H1 (cell line): Measurements from ENCODE around the gene GDPGP1. TPM values are rescaled to one million over a fixed set of nuclear protein-coding genes. Genes with fewer than 3 reads are reported as not detected.

ENCODE experiments used
- CTCF ChIA-PET: fragments of 300-600 bp; sonication (Branson Sonifier 250); formaldehyde crosslinking; loops from one replicate; lab custom pipeline; 2021; ENCODE audit not compliant: partially characterized antibody; lab: Charles Lee
- POLR2A ChIA-PET: fragments of 300-600 bp; sonication (Branson Sonifier 250); formaldehyde crosslinking; loops from one replicate; lab custom pipeline; 2021; ENCODE audit warnings: inconsistent platforms; ENCODE audit not compliant: partially characterized antibody; lab: Charles Lee
- DNase-seq, 2 experiments: peaks; one replicate each; pipeline versions ENCODE4 v3.0.0 to v3.0.0-alpha.2; 2010 to 2022; ENCODE audit warnings: low spot score in 2 of 2, low read depth in 1 of 2, mixed read lengths in 1 of 2
- FAIRE-seq: peaks from 2 replicates; lab custom pipeline; 2011; peaks lifted over from hg19 to GRCh38; lab: Jason Lieb, UNC
- H2AFZ ChIP-seq: 2 replicates; pipeline ENCODE4 v1.8.1; 2012; ENCODE audit warnings: low read length, inconsistent platforms
- H2AK5ac ChIP-seq: 2 replicates; pipeline ENCODE4 v1.6.1; 2013; ENCODE audit warnings: low read depth, low read length
- H2BK120ac ChIP-seq: replicated peaks from 2 replicates; pipeline ENCODE3; 2013; ENCODE audit warnings: low read depth, low read length, inconsistent platforms
- H2BK12ac ChIP-seq: 2 replicates; pipeline ENCODE4 v1.6.1; 2013; ENCODE audit warnings: low read depth, low read length
- H2BK15ac ChIP-seq: 2 replicates; pipeline ENCODE4 v1.6.1; 2013; ENCODE audit warnings: low read length
- H2BK20ac ChIP-seq: 2 replicates; pipeline ENCODE4 v1.6.1; 2013; ENCODE audit warnings: low read length
- H2BK5ac ChIP-seq: 2 replicates; pipeline ENCODE4 v1.6.1; 2013; ENCODE audit warnings: low read depth, low read length
- H3K14ac ChIP-seq: 2 replicates; pipeline ENCODE4 v1.6.1; 2013; ENCODE audit warnings: inconsistent platforms; ENCODE audit not compliant: insufficient read length
- H3K18ac ChIP-seq: 2 replicates; pipeline ENCODE4 v1.6.1; 2013; ENCODE audit warnings: low read length; ENCODE audit errors: extremely low read depth
- H3K23ac ChIP-seq: 2 replicates; pipeline ENCODE4 v1.6.1; 2013; ENCODE audit warnings: inconsistent platforms; ENCODE audit not compliant: insufficient read length
- H3K23me2 ChIP-seq: 2 replicates; pipeline ENCODE4 v1.6.1; 2013; ENCODE audit warnings: low read depth, low read length
- H3K27ac ChIP-seq: 2 replicates; pipeline ENCODE4 v1.6.1; 2011; ENCODE audit warnings: low read depth, low read length, inconsistent platforms
- H3K27me3 ChIP-seq, 4 experiments: replicated peaks in 1 of 4; 1 replicate in 1 of 4; 2 replicates in 3 of 4; pipeline versions ENCODE4 v1.6.1 to v1.8.1; 2011 to 2013; ENCODE audit warnings: low read length in 3 of 4, mild to moderate bottlenecking in 3 of 4, inconsistent platforms in 2 of 4, mixed read lengths in 2 of 4, moderate library complexity in 1 of 4; ENCODE audit not compliant: control insufficient read depth in 3 of 4, insufficient read depth in 3 of 4; ENCODE audit errors: extremely low read depth in 1 of 4
- H3K36me3 ChIP-seq, 4 experiments: 2 replicates each; pipeline versions ENCODE4 v1.6.1 to v1.8.1; 2011 to 2013; ENCODE audit warnings: mild to moderate bottlenecking in 4 of 4, low read length in 3 of 4, moderate library complexity in 2 of 4, control low read depth in 1 of 4, inconsistent platforms in 1 of 4; ENCODE audit not compliant: insufficient read depth in 4 of 4, control insufficient read depth in 2 of 4
- H3K4ac ChIP-seq: replicated peaks from 2 replicates; pipeline ENCODE3; 2013; ENCODE audit warnings: low read length, low read depth, mixed read lengths, inconsistent platforms; ENCODE audit not compliant: insufficient read length
- H3K4me1 ChIP-seq, 4 experiments: replicated peaks in 1 of 4; 1 replicate in 1 of 4; 2 replicates in 3 of 4; pipeline versions ENCODE4 v1.6.1 to v1.8.1; 2011 to 2013; ENCODE audit warnings: low read length in 3 of 4, inconsistent platforms in 2 of 4, mixed read lengths in 1 of 4; ENCODE audit not compliant: insufficient read depth in 4 of 4, control insufficient read depth in 3 of 4
- H3K4me2 ChIP-seq, 2 experiments: 2 replicates each; pipeline versions ENCODE4 v1.6.1 to v1.8.1; 2011 to 2013; ENCODE audit warnings: low read depth in 2 of 2, low read length in 2 of 2, control low read depth in 1 of 2, inconsistent platforms in 1 of 2, mild to moderate bottlenecking in 1 of 2; ENCODE audit not compliant: insufficient read depth in 1 of 2
- H3K4me3 ChIP-seq, 4 experiments: fragments of 200-600, 300-600 bp in 1 of 4; sonication (generic), shearing (Covaris generic), sonication (Bioruptor Twin) in 1 of 4; 2 replicates each; pipeline versions ENCODE4 v1.5.1 to v1.8.1; 2011 to 2016; ENCODE audit warnings: low read length in 4 of 4, low read depth in 3 of 4, control low read depth in 2 of 4, inconsistent platforms in 2 of 4, mild to moderate bottlenecking in 2 of 4, mixed read lengths in 1 of 4, moderate library complexity in 1 of 4; ENCODE audit not compliant: insufficient read depth in 2 of 4; ENCODE audit errors: extremely low read depth in 1 of 4
- H3K56ac ChIP-seq: replicated peaks from 2 replicates; pipeline ENCODE3; 2013; ENCODE audit warnings: low read depth, mild to moderate bottlenecking, mixed read lengths, low read length, inconsistent platforms; ENCODE audit not compliant: insufficient read length
- H3K79me1 ChIP-seq: 2 replicates; pipeline ENCODE4 v1.6.1; 2013; ENCODE audit warnings: low read depth, low read length, control low read depth
- H3K79me2 ChIP-seq, 2 experiments: 2 replicates each; pipeline versions ENCODE4 v1.6.1 to v1.8.1; 2012 to 2013; ENCODE audit warnings: low read length in 2 of 2, mild to moderate bottlenecking in 2 of 2, inconsistent platforms in 1 of 2; ENCODE audit not compliant: insufficient read depth in 2 of 2, control insufficient read depth in 1 of 2
- H3K9ac ChIP-seq, 4 experiments: replicated peaks in 1 of 4; 1 replicate in 1 of 4; 2 replicates in 3 of 4; pipeline versions ENCODE4 v1.6.1 to v1.8.1; 2011 to 2013; ENCODE audit warnings: low read depth in 3 of 4, low read length in 3 of 4, control low read depth in 2 of 4, mild to moderate bottlenecking in 2 of 4, moderate library complexity in 2 of 4, inconsistent platforms in 1 of 4; ENCODE audit errors: extremely low read depth in 1 of 4
- H3K9me3 ChIP-seq, 2 experiments: 2 replicates each; pipeline versions ENCODE4 v1.6.1 to v1.8.1; 2012 to 2013; ENCODE audit warnings: mild to moderate bottlenecking in 2 of 2, moderate library complexity in 2 of 2, control low read depth in 1 of 2, inconsistent platforms in 1 of 2, low read depth in 1 of 2, low read length in 1 of 2, mixed read lengths in 1 of 2; ENCODE audit not compliant: insufficient read depth in 2 of 2
- H4K20me1 ChIP-seq, 2 experiments: replicated peaks in 1 of 2; 2 replicates each; pipeline versions ENCODE3 to v1.8.1; 2011 to 2013; ENCODE audit warnings: inconsistent platforms in 2 of 2, low read length in 2 of 2, mild to moderate bottlenecking in 1 of 2; ENCODE audit not compliant: insufficient read depth in 2 of 2, control insufficient read depth in 1 of 2
- H4K5ac ChIP-seq: 2 replicates; pipeline ENCODE4 v1.6.1; 2013; ENCODE audit warnings: low read length, low read depth, mixed read lengths, inconsistent platforms; ENCODE audit not compliant: insufficient read length
- H4K8ac ChIP-seq: 2 replicates; pipeline ENCODE4 v1.8.0; 2013; ENCODE audit warnings: mild to moderate bottlenecking, moderate library complexity, low read length, inconsistent platforms; ENCODE audit not compliant: insufficient read depth; ENCODE audit errors: extremely low read depth
- H4K91ac ChIP-seq: replicated peaks from 2 replicates; pipeline ENCODE3; 2013; ENCODE audit warnings: low read length, mixed read lengths, inconsistent platforms; ENCODE audit not compliant: insufficient read length
- SAP30 ChIP-seq: fragments of 300-600 bp; sonication (generic); IDR thresholded peaks from 2 replicates; pipeline ENCODE4 v1.7.1; 2012; ENCODE audit warnings: low read length, moderate library complexity, mild to moderate bottlenecking, inconsistent platforms; ENCODE audit not compliant: insufficient read depth, insufficient replicate concordance
- WGBS, 2 experiments: shearing (Covaris generic) in 1 of 2; methylation state at CpG; one replicate each; pipeline versions ENCODE4 v1.1.6 to v1.1.7; 2013 to 2015; ENCODE audit warnings: low lambda C conversion rate in 2 of 2, mixed read lengths in 2 of 2, inconsistent platforms in 1 of 2, low coverage in 1 of 2, missing lambda C conversion rate in 1 of 2; ENCODE audit not compliant: insufficient replicate concordance in 2 of 2, insufficient coverage in 1 of 2, insufficient read length in 1 of 2; ENCODE audit errors: extremely low coverage in 1 of 2, missing lambda C conversion rate in 1 of 2; 5-methylcytosine and 5-hydroxymethylcytosine counted together
- polyA plus RNA-seq, 7 experiments: library from polyadenylated mRNA; depleted of rRNA in 3 of 7; stranded (reverse) in 5 of 7; unstranded in 2 of 7; fragments of >200 nt in 5 of 7; fragments of 200-250 nt in 2 of 7; gene quantifications; 1 replicate in 5 of 7; 2 replicates in 1 of 7; 4 replicates in 1 of 7; pipeline versions ENCODE4 v1.2.1 to v1.2.3, GENCODE V29; 2011 to 2013; ENCODE audit warnings: missing spikeins in 2 of 7, mixed read lengths in 2 of 7
- total RNA-seq: library from RNA; stranded (reverse); fragmentation: NEBNext Ultra II Directional; extraction: Animal tissue kit (Norgen Biotek cat#: 25700); gene quantifications from 2 replicates; pipeline ENCODE4 v1.2.1, GENCODE V29; 2021

GDPGP1 gene
- total and polyA plus RNA-seq, 2 of the 8 experiments (the other 6 are each of a cell fraction or from before 2014, with no cell fraction given): 1.8 to 5.6 TPM

- Histone ChIP-seq H3K79me2 (peaks cover 9 to 62% of the 10 kb centered on the region in 2 experiments), H4K91ac (no peak overlapping the region), H3K9me3 (no peaks in the 10 kb centered on the region), H2AFZ (no peak overlapping the region), H2BK20ac (no peak overlapping the region), H3K79me1 (peaks cover 21% of the 10 kb centered on the region), H4K8ac (no peak overlapping the region), H3K14ac (no peak overlapping the region), H2BK120ac (no peak overlapping the region), H2BK15ac (no peak overlapping the region), H3K4me1 (peaks cover 0 to 14% (median 4%) of the 10 kb centered on the region in 4 experiments; a peak in 5 of 7 replicates), H3K9ac (no peak overlapping the region), H3K56ac (no peak overlapping the region), H3K27me3 (no peaks in the 10 kb centered on the region), H3K23ac (no peak overlapping the region), H3K23me2 (peaks cover 3% of the 10 kb centered on the region; the same call in 1 of the 2 replicates), H3K4me2 (no peak overlapping the region), H4K5ac (no peak overlapping the region), H3K27ac (no peak overlapping the region), H2AK5ac (no peak overlapping the region), H3K36me3 (peaks cover 0 to 3% (median 2%) of the 10 kb centered on the region in 4 experiments; a peak in 4 of 8 replicates), H3K18ac (no peak overlapping the region), H3K4ac (no peak overlapping the region), H4K20me1 (peaks cover 12 to 33% of the 10 kb centered on the region in 2 experiments), H2BK5ac (no peak overlapping the region), H3K4me3 (no peak overlapping the region), H2BK12ac (no peak overlapping the region)
- ChIA-PET POLR2A (no interaction called here), CTCF (interaction anchor here (9.4 to 12.6 kb wide), 2 partner anchors 10 to 64 kb away, joined by 44 to 182 read pairs; no protein-coding TSS in a partner anchor)
- no peak for DNase-seq
- FAIRE-seq: no peak
- TF ChIP-seq SAP30: no peak
- WGBS, 2 experiments: 95% methylated on average over 6 of the region's 6 CpGs; no CpG with 5 or more reads in 1 of the 2 experiments
Observed at GRCh38 chr15:90207252-90207651, 26.8 kb upstream of the GDPGP1 start.
